WERI-Rb-1 (cell line): ENCODE data around the gene HTT-AS.

ENCODE experiments used
- DNase-seq: peaks from one replicate; pipeline ENCODE4 v3.0.0-alpha.2; 2020
- H3K27ac ChIP-seq: fragments of 250-450 bp; sonication (Bioruptor Pico); 2 replicates; pipeline ENCODE4 v1.5.1; 2020; ENCODE audit warnings: mild to moderate bottlenecking, moderate library complexity
- H3K27me3 ChIP-seq: fragments of 250-450 bp; sonication (Bioruptor Pico); 2 replicates; pipeline ENCODE4 v1.5.1; 2021; ENCODE audit warnings: mild to moderate bottlenecking, low read depth, moderate library complexity; ENCODE audit not compliant: insufficient read depth, severe bottlenecking
- H3K36me3 ChIP-seq: fragments of 250-450 bp; sonication (Bioruptor Pico); 2 replicates; pipeline ENCODE4 v1.5.1; 2020; ENCODE audit warnings: mild to moderate bottlenecking, moderate library complexity
- H3K4me3 ChIP-seq: 2 replicates; pipeline ENCODE4 v1.5.1; 2011; ENCODE audit warnings: low read depth, mild to moderate bottlenecking, control low read depth, low read length
- H3K9me3 ChIP-seq: fragments of 250-450 bp; sonication (Bioruptor Pico); 2 replicates; pipeline ENCODE4 v1.5.1; 2021; ENCODE audit warnings: mild to moderate bottlenecking, moderate library complexity; ENCODE audit not compliant: severe bottlenecking
- CTCF ChIP-seq: IDR thresholded peaks from 2 replicates; pipeline ENCODE4 v1.5.1; 2011; ENCODE audit warnings: low read depth, mild to moderate bottlenecking, control low read depth, inconsistent platforms, low read length

The HTT-AS gene

DNA sequence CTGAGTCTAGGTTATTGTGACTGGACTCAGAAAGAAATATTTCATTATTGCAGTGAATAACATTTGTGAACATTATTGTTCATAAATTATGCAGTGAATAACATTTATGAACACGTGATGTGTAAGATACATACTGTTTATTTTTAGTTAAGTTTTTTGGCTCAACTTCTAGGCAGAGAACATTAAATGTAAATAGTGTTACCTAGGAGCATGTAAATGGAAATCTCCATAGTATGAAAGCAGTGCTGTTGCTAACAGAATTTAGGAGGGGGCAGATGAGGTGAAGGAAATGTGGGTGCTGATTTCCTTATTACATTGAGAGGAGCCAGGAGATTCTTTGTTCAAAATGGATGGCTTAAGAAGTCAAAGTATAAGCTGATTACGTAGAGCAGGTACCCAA lies 45.1 kb upstream of the HTT-AS start:
- TF ChIP-seq CTCF: no peak
- Histone ChIP-seq H3K27ac (no peak overlapping the region), H3K9me3 (no peaks in the 10 kb centered on the region), H3K27me3 (no peaks in the 10 kb centered on the region), H3K36me3 (peaks cover 80% of the 10 kb centered on the region), H3K4me3 (no peak overlapping the region)
- DNase-seq: no peak

- H3K27me3 ChIP-seq: no peaks in the 10 kb centered on the region
Observed at GRCh38 chr4:3118312-3118711, 44.0 kb upstream of the HTT-AS start.

GRCh38 chr4:3116955-3117354 lies 42.6 kb upstream of the HTT-AS start:
- DNase-seq: no peak
- Histone ChIP-seq H3K9me3 (no peaks in the 10 kb centered on the region), H3K36me3 (peaks cover 93% of the 10 kb centered on the region), H3K27ac (no peak overlapping the region), H3K4me3 (no peak overlapping the region), H3K27me3 (no peaks in the 10 kb centered on the region)
- TF ChIP-seq CTCF: no peak

More at GRCh38 chr4:3118312-3118711, 44.0 kb upstream of the HTT-AS start:
- Histone ChIP-seq H3K9me3 (no peaks in the 10 kb centered on the region), H3K36me3 (peaks cover 87% of the 10 kb centered on the region), H3K27ac (no peak overlapping the region), H3K4me3 (no peak overlapping the region)
- DNase-seq: no peak
- TF ChIP-seq CTCF: no peak

DNA sequence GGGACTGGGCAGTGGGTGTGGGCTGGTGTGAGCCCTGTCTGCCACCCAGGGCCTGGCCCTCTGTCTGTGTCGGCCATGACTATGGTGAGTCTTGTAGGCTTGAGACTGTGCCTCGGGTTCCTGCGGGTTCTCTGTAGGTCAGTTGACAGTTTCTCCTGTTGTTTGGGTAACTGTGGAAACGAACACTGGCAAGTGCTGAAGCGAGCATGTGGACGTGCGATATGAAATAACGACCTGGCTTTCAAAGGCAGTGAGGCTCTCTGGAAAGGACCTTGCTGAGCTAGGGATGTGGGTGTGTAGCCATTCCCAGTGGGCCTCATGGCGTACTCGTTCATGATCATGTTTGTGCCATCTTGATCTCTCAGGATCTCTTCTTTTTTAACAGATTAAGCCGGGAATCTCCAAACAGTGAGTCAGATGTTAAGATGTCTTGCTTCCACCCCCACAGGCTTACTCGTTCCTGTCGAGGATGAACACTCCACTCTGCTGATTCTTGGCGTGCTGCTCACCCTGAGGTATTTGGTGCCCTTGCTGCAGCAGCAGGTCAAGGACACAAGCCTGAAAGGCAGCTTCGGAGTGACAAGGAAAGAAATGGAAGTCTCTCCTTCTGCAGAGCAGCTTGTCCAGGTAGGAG lies 41.4 kb upstream of the HTT-AS start:
- H3K27ac ChIP-seq: no peak overlapping the region
- no peaks in the 10 kb centered on the region for H3K9me3 ChIP-seq
- H3K4me3 ChIP-seq: no peak overlapping the region
- no peak for DNase-seq
- no peaks in the 10 kb centered on the region for H3K27me3 ChIP-seq
- H3K36me3 ChIP-seq: peaks cover 95% of the 10 kb centered on the region
- TF ChIP-seq CTCF: no peak

DNA sequence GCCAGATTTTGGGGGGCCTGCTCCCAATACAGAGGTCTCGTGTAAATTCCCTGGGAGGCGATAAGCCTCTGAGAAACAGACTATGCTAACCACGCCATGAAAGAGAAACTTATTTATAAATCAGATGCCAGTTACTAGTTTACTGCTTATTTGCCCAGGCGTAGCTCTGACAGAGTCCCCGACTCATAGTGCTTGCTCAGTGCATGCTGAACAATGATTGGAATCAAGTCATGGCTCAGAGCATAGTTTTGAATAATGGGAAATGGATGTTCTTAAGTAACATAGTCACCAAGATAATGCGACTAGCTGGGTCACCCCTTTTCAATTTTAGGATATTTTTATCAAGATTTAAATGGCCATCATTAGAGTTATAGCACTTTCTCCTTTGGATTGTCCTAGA lies 40.0 kb upstream of the HTT-AS start:
- no peaks in the 10 kb centered on the region for H3K9me3 ChIP-seq
- no peaks in the 10 kb centered on the region for H3K27me3 ChIP-seq
- no peak for TF ChIP-seq CTCF
- H3K27ac ChIP-seq: no peak overlapping the region
- no peak overlapping the region for H3K4me3 ChIP-seq
- DNase-seq: no peak
- peaks cover 95% of the 10 kb centered on the region for H3K36me3 ChIP-seq
